HG03558 (cell line): Measurements from ENCODE around the gene FAM9C.

Experiments
- ATAC-seq: cut with Tn5 transposase; IDR thresholded peaks from one replicate; pipeline ENCODE4 v1.9.1; 2021; ENCODE audit warnings: moderate number of reproducible peaks; ENCODE audit not compliant: unreplicated experiment; ENCODE audit errors: extremely low read depth

FAM9C gene

GRCh38 chrX:13009844-13010243, 34.6 kb downstream of the FAM9C start:
- no peak for ATAC-seq

GRCh38 chrX:13009273-13009672, 35.1 kb downstream of the FAM9C start:
- no peak for ATAC-seq

GRCh38 chrX:13008851-13009250, 35.6 kb downstream of the FAM9C start:
- no peak for ATAC-seq

- ATAC-seq, result no peak
These were observed 36.3 kb downstream of the FAM9C start for GRCh38 chrX:13008189-13008533.

- ATAC-seq, result no peak
These were observed 36.8 kb downstream of the FAM9C start for GRCh38 chrX:13007519-13008188.

GRCh38 chrX:13005661-13006473, 38.6 kb downstream of the FAM9C start:
- peak; percentile 32 for ATAC-seq

- no peak for ATAC-seq
These were observed 42.3 kb downstream of the FAM9C start for GRCh38 chrX:13001961-13002671.

GRCh38 chrX:13001097-13001496, 43.3 kb downstream of the FAM9C start:
- no peak for ATAC-seq

GRCh38 chrX:13000301-13000811, 44.1 kb downstream of the FAM9C start:
- no peak for ATAC-seq

- ATAC-seq, result peak; percentile 34
These were observed 45.0 kb downstream of the FAM9C start for GRCh38 chrX:12999422-12999821.

GRCh38 chrX:12997906-12998687, 46.3 kb downstream of the FAM9C start:
- ATAC-seq, result no peak

- no peak for ATAC-seq
These were observed 47.4 kb downstream of the FAM9C start for GRCh38 chrX:12996934-12997435.

GRCh38 chrX:12994321-12994720, 50.1 kb downstream of the FAM9C start:
- no peak for ATAC-seq

GRCh38 chrX:12993826-12994225, 50.6 kb downstream of the FAM9C start:
- no peak for ATAC-seq

GRCh38 chrX:12992544-12993118, 51.8 kb downstream of the FAM9C start:
- no peak for ATAC-seq

- no peak for ATAC-seq
These were observed 52.8 kb downstream of the FAM9C start for GRCh38 chrX:12991575-12991974.

GRCh38 chrX:12989461-12989860, 55.0 kb downstream of the FAM9C start:
- no peak for ATAC-seq

- no peak for ATAC-seq
These were observed 55.6 kb downstream of the FAM9C start for GRCh38 chrX:12988797-12989196.

- ATAC-seq, result no peak
These were observed 56.4 kb downstream of the FAM9C start for GRCh38 chrX:12987900-12988594.
